GM18520 (cell line): ENCODE data around the gene SLC9A9.

ENCODE experiments used
- ATAC-seq: cut with Tn5 transposase; IDR thresholded peaks from one replicate; pipeline ENCODE4 v1.9.1; 2021; ENCODE audit not compliant: unreplicated experiment

SLC9A9 gene

DNA sequence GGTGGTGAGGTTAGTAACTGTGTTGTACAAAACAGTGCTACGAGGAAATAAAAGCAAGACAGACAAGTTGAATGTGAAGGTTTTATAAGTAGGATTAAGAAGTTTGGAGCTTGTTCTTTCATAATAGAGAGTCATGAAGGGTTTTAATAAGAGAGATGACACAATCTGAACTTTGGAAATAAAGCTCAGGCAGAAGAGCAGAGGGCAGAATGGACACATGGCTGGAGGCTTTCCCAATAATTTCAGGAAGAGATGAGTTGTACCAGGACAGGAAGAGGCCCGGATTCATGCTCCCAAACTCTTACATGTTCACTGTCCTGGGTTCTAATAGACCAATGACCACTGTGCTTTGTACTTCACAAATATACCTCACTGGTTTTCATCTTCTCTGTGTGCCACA lies 194.8 kb downstream of the SLC9A9 start:
- ATAC-seq, result no peak

DNA sequence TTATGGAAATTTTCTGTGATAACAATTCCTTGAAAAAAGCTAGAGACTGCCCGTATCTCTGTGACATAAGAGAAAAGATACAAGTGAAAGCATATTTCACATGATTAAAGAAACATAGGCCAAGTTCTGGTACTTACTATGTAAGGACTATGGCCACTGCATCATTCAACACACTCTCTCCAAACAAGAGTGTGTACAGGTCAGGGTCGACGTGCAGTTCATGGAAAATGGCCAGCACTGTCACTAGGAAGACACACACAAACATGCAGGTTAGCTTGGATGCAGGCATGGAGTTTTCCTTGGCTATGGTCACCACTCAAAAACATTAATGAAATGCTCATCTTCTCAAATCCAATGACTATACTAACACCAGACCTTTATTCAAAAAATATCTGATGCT lies 196.2 kb downstream of the SLC9A9 start:
- ATAC-seq, result no peak

DNA sequence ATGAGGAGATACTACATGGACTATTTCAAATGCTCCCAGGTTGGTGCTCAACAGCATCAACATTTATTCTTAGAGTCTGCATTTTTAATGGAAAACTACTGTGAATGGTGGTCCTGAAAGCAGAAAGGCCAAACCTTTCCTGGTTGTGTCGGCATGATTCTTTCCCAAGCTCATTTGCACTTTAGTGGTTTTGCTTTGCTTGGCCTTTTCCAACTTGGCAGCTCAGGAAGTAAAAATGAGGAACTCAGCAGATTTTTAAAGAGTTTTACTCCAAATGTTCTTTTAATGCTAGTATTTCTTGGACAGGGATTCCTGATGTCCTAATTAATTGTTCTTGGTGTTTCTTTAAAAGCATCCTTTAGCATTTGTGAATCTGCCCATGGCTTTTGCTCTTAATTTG lies 197.4 kb downstream of the SLC9A9 start:
- ATAC-seq, result no peak

DNA sequence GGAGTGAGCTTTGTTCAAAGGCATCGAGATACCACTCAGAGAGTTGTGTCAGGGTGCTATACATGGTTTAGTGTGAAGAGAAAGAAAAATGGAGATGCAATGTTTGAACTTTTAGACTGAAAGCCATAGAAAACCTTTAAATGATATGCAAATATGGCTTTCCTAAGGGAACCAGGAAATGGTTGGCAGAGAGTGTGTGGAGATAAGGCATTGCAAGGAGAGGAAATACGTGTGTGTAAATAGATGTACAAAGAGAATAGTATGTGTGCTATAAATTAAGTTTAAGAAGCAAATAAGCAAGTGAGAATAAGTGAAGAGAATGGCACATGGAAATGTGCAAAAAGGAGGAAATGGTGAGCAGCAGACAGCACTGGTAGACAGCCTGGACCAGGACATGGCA lies 198.1 kb downstream of the SLC9A9 start:
- ATAC-seq, result no peak

DNA sequence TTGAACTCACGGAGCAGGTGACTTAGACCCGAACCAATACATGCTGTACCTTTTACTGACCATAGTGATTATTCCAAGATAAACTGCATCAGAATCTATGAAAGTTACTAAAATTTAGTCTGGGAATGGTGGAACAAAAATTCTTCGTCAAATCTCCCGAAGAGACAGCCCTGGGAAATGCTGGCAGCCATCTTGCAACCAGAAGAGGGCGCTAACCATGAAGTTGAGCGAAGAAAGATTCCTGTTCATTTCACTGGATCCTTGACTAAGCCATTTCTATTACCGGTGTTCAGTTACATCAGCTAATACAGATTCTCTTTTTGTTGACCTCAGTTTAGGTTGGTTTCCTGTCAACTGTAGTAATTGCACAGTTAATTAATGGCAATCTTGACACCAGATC lies 199.6 kb downstream of the SLC9A9 start:
- no peak for ATAC-seq

DNA sequence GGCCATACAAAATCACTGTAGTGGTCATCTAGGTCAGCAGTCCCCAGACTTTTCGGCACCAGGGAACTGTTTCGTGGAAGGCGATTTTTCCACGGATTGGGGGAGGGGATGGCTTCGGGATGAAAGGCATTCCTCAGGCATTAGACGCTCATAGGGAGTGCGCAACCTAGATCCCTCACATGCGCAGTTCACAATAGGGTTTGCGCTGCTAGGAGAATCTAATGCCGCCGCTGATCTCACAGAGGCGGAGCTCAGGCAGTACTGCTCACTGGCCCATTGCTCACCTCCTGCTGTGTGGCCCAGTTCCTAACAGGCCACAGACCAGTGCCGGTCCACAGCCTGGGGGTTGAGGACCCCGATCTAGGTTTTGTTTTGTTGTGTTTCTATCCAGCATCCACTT lies 200.1 kb downstream of the SLC9A9 start:
- ATAC-seq, result no peak

DNA sequence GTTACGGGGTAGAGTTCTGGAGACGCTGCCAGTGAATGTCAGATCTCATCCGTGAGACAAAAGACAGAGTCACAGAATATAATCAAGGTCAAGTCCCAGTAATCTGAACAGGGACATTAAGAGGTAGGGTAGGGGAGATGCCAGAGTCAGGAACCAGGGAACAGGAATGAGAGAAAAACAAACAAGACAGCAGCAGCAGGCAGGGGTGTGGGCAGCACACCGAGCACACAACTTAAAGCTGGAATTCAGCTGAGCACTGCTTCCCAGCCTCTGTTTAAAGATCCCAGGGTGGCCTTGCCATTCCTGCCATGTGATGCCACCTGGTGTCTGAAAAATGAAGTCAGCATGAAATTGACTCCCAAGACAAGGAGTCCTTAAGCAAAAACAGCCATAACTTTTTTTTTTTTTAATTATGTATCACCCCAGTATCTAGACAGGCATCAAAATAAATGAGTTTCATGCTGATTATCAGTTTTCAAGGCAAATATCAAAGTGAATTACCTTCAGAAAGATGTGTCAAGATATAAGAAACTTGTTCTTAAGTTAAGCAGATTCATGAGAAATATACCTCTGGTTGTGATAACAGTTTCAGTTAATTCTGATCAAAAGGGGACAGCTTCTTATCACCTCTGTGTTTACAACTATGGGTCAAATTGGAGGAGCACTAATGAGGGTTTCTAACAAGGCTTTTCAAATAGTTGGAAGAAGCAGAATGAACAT lies 203.7 kb downstream of the SLC9A9 start:
- ATAC-seq, result no peak

DNA sequence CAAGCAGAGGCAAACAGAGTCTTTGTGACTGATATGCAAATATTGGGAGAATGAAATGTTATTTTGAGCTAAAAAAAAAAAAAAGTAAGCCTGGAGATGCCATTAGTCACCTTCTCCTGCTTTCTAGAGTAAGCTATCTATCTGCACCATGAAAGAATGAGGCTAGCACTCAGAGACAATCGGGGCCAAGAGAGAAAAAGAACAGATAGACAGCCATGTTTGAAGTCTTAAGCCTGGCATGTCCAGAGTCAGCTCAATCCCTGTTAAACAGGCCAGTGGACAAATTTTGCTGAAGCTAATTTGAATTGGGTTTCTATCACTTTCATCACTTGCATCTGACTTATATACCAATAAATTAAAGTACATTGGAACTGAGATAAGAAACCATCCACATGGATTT lies 204.4 kb downstream of the SLC9A9 start:
- no peak for ATAC-seq

DNA sequence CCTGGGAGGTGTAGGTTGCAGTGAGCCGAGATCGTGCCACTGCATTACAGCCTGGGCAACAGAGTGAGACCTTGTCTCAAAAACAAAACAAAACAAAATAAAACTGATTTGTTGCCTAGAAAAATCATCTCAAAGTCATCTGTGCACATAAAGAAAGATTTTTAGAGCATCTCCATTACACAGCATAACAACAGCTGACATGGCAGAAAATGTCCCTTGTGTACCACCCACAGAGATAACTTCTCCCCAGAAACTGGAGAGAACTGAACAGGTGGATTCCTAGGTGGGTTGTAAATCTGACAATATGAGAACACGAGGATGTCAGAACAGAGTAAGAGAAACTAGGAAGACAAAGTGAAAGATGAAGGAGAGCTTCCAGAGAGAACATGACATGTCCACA lies 207.5 kb downstream of the SLC9A9 start:
- no peak for ATAC-seq

DNA sequence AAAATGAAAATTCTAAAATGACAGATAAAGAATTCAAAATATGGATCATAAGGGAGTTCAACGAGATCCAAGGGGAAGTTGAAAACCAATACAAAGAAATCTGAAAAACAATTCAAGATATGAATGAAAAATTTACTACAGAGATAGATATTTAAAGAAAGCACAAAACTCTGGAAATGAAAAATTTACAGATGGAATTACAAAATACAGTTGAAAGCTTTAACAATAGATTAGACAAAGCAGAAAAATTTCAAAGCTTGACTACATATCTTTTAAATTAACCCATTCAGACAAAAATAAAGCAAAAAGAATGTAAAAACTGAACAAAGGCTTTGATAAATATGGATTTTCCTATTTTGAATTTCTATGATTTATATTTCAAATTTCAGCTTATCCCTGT lies 211.1 kb downstream of the SLC9A9 start:
- no peak for ATAC-seq

DNA sequence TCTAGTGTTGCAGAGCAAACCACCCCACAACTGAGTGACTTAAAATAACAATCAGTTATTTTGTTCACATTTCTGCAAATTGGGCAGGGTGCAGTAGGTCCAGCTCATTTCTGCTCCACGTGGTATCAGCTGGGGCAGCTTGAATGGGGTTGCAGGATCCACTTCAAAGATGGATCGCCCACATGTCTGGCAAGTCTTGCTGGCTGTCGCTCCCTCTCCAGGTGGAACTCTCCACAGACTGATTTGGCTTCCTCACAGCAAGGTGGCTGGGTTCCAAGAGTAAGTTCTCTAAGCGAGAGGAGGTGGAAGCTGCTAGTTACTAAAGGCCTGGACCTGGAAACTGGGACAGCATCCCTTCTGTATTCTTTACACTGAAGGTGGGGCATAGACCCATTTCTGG lies 213.3 kb downstream of the SLC9A9 start:
- no peak for ATAC-seq

DNA sequence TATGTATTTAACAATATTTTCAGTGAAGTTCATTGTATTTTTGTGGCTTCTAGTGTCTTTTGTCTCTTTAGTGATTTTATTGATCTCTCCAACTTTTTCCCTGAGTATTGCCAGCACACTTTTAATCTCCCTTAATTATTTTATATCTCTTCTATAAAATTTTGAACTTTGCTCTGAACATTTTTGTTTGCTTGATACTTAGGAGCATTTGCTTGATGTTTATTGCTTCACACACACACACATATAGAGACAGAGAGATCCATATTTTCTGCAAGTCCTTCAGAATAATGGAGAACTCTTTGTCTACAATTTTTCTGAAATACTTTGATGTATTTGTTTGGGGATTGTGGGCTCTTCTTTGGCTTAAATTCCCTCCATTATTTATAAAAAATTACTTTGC lies 213.8 kb downstream of the SLC9A9 start:
- ATAC-seq, result no peak

DNA sequence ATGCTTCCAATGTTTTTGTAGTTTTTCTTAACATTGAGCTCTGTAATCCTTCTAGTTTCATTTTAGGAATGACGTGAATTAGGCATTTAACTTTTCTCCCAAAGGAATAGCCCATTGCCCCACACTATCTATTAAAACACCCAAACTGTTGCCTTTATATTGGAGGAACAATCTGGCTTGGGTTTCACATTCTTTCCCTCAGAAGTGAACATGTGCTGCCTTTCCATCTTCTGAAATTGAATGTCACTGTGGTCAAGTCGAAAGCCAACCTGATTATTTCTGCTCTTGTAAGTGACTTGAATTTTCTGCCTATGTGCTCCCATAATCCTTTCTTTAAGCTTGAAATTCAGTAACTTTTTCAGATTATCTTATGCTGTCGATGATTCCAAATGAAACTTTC lies 214.5 kb downstream of the SLC9A9 start:
- no peak for ATAC-seq

DNA sequence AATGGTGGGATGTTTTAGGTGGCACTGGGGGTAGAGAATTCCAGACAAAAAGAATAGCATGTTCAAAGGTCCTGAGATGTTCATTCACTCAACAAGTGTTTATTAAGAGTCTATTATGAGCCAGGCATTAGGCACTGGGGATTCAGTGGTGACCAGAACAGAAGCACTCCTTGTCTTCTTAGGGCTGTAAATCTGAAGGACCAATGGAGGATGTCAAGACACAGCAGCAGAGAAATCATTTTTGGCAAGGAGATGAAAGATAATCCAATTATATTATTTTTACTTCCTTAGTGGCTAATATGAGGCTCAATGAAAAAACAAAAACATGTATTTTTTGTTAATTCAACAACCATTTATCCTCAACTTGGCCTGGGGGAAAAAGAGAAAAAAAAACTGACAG lies 218.5 kb downstream of the SLC9A9 start:
- no peak for ATAC-seq

DNA sequence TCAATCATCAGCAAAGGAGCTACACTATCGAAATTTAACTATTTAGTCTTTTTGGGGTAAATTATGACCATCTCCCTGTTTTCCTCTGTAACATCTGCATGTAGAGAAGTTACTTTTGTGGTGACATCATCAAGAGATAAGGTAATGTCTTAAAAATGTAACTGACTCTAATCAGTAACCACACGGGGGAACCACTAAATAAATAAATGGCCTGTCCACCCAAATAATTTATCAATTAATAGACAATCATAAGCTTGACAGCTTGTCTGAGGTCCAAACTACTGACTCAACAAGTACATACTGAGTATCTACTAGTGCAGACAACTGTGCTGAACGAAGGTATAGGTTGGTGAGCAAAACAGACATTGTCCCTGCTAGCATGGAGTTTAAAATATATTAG lies 219.3 kb downstream of the SLC9A9 start:
- no peak for ATAC-seq

DNA sequence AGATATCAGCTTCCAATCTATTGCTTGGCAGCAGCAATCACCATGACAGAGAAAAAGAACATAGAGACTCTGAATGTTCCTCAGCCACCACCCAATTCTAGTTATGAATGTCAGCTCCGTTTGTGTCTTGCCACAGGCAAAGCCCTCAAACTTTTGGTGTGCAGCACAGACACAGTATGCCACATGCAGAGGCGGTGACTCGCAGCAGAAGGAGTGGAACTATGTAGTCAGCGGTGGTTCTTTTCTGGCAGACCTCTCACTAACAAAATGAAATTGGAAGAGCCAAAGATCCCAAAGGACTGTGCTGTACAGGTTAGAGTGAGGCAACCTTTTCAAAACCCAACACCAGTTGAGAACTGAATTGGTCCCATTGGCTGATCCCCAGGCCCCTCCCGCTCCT lies 220.9 kb downstream of the SLC9A9 start:
- no peak for ATAC-seq

DNA sequence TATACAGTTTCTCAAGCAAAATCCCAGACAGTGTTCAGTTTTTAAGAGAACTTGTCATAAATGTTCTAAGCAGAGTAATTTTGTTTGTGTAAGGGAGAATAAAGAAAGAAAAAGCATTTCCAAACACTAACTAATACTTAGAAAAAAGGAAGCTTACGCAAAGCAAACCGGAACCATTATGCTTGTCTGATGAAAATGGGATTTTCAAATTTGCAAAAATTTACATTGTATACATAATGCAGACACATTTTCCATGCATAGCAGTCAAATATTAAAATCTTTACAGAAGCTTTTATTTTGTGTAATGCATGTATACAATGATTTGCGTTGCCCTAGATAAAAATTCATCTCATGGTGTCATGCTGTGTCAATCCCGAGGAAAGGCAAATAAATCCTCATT lies 229.0 kb downstream of the SLC9A9 start:
- ATAC-seq, result no peak

DNA sequence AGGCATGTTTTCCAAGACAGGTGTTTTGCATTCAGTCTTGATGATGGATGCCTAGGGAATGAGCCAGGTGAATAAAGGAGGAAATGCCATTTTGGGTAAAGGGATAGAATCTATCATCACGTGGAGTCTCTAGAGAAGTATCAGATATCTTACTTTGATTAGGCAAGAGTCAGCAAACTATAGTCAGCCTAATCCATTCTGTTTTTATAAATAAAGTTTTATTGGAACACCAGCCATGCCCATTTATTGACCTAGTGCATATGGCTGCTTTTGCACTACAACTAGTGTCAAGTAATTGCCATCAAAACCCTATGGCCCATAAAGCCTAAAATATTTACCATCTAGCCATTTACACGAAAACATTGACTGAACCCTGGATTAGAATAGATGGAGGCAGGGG lies 231.2 kb downstream of the SLC9A9 start:
- no peak for ATAC-seq

DNA sequence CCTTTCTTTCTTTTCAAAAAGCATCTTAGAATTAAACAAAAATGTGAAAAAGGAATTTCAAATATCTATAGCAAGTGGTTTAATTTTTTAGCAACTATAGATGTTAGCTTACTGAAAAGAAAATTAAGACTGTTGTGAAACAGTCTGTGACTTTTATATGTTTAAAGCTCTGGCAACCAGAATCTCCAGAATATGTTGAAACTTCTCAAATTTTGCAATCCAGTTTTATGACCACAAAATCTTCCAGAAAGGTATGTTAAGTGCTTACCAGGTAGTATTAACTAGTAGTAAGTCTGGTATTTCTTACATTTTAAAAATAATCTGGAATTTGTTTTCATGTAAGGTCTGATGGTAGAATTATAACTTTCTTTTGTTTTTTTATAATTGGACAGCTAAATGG lies 235.0 kb downstream of the SLC9A9 start:
- no peak for ATAC-seq

DNA sequence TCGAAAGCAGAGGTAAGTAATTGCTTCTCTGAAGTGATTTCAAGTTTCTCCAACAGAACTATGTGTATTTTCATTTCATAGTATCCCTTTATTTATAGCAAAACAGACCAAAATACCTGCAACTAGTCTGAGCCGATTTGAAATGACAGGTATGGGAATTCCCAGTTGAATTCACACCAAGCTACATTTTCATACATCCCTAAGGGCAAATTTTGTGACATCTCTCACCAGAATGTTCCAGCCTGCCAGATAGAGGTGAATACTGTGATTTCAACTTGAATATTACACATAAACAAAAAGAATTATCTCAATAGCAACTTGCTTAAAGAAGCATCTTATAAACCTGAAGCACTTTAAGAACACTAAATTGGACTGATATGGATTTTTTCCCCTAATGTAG lies 235.7 kb downstream of the SLC9A9 start:
- no peak for ATAC-seq

DNA sequence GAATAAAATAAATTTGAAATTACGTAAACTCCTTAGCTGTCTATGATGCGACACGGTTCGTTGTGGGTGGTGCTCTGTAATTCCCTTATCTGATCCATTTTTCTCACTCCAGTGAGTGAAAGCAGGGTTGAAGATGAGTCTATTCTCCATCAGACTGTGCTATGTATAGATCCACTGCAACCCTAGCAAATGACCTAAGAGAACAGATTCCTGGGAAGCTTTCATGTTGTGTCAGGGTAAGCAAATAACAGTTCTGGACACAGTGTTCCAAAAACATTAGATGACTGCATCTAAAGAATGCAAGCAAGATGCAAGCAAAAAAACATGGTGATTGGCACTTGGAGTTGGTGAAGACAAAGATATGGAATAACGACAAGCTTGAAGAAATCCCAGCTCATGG lies 239.3 kb downstream of the SLC9A9 start:
- no peak for ATAC-seq

DNA sequence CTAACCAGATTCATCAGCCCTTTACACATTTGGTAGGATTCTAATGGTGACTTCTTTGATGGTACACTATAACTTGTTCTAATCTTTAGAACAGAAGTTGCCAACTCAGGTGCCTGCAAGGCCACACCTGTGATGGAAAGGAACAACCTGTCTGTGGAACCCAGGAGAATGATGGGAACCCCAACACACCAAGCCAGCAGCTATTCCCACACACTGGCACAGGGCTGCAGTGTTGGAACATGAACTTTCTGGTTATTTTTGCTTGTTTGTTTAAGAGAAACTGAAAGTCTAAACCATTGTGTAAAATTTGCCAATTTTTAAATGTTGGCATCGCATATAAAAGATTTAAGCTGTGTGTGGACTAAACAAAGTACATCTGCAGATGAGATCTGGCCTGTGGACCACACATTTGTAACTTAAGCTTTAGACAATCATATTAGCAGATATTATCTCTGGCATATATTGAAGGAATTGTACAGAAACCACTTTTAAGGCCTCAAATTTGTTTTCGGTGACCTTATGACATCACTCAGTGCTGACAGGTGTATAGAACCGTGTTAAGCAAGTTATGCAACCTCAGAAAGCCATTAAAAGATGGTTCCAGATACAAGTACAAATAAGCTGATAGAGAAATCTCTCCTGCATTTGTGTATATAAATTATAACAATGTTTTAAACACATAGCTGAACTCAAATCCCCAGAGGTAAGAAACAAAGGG lies 242.9 kb downstream of the SLC9A9 start:
- no peak for ATAC-seq
